KMS-11 (cell line): ENCODE measurements around the gene BCAS4.

Experiments used
- H2AFZ ChIP-seq: fragments of 200-600 bp; sonication (generic); 2 replicates; pipeline ENCODE4 v1.6.1; 2016; ENCODE audit warnings: antibody characterized with exemption, mixed run types, low read depth
- H3K27ac ChIP-seq: fragments of 200-600 bp; sonication (generic); 2 replicates; pipeline ENCODE4 v1.6.1; 2016; ENCODE audit warnings: mild to moderate bottlenecking, mixed run types
- H3K27me3 ChIP-seq: fragments of 200-600 bp; sonication (generic); 2 replicates; pipeline ENCODE4 v1.6.1; 2017; ENCODE audit warnings: mild to moderate bottlenecking, low read depth, mixed run types, moderate library complexity; ENCODE audit not compliant: insufficient read depth
- H3K36me3 ChIP-seq: fragments of 200-600 bp; sonication (generic); 2 replicates; pipeline ENCODE4 v1.6.1; 2017; ENCODE audit warnings: mild to moderate bottlenecking, mixed run types; ENCODE audit not compliant: insufficient read depth
- H3K4me1 ChIP-seq: fragments of 200-600 bp; sonication (generic); 2 replicates; pipeline ENCODE4 v1.6.1; 2016; ENCODE audit warnings: mild to moderate bottlenecking, low read depth, mixed run types; ENCODE audit not compliant: poor library complexity, severe bottlenecking
- H3K4me2 ChIP-seq: fragments of 200-600 bp; sonication (generic); 2 replicates; pipeline ENCODE4 v1.7.0; 2016; ENCODE audit warnings: mild to moderate bottlenecking, mixed run types
- H3K4me3 ChIP-seq: fragments of 200-600 bp; sonication (generic); IDR thresholded peaks from 2 replicates; pipeline ENCODE4 v1.6.1; 2017; ENCODE audit warnings: low read depth, low read length, mixed read lengths; ENCODE audit not compliant: insufficient read depth
- H3K79me2 ChIP-seq: fragments of 200-600 bp; sonication (generic); 2 replicates; pipeline ENCODE4 v1.6.1; 2016; ENCODE audit warnings: low read depth, mixed run types; ENCODE audit not compliant: insufficient read depth
- H3K9ac ChIP-seq: fragments of 200-600 bp; sonication (generic); 2 replicates; pipeline ENCODE4 v1.6.1; 2016; ENCODE audit warnings: mild to moderate bottlenecking, mixed run types
- H4K20me1 ChIP-seq: fragments of 200-600 bp; sonication (generic); 2 replicates; pipeline ENCODE4 v1.6.1; 2016; ENCODE audit warnings: mild to moderate bottlenecking, mixed run types; ENCODE audit not compliant: insufficient read depth
- CTCF ChIP-seq: fragments of 200-600 bp; sonication (generic); conservative IDR thresholded peaks from 2 replicates; pipeline ENCODE4 v1.6.1; 2017; ENCODE audit warnings: low read depth, mild to moderate bottlenecking, antibody characterized with exemption, low read length, moderate library complexity, mixed read lengths

BCAS4 gene

GRCh38 chr20:50815162-50815989 lies 20.5 kb downstream of the BCAS4 start:
- no peak overlapping the region for H3K4me2 ChIP-seq
- H3K4me3 ChIP-seq = no peak overlapping the region
- no peaks in the 10 kb centered on the region for H4K20me1 ChIP-seq
- H3K4me1 ChIP-seq = no peaks in the 10 kb centered on the region
- H3K79me2 ChIP-seq = no peaks in the 10 kb centered on the region
- TF ChIP-seq CTCF = no peak
- no peak overlapping the region for H3K27ac ChIP-seq
- no peak overlapping the region for H3K9ac ChIP-seq
- no peaks in the 10 kb centered on the region for H3K36me3 ChIP-seq
- no peak overlapping the region for H2AFZ ChIP-seq
- no peaks in the 10 kb centered on the region for H3K27me3 ChIP-seq

GRCh38 chr20:50817776-50818172 lies 22.9 kb downstream of the BCAS4 start:
- H3K27ac ChIP-seq = no peak overlapping the region
- H3K4me2 ChIP-seq = no peak overlapping the region
- H3K9ac ChIP-seq = no peak overlapping the region
- H3K36me3 ChIP-seq = no peaks in the 10 kb centered on the region
- no peak for TF ChIP-seq CTCF
- no peaks in the 10 kb centered on the region for H3K4me1 ChIP-seq
- no peaks in the 10 kb centered on the region for H3K27me3 ChIP-seq
- H4K20me1 ChIP-seq = no peaks in the 10 kb centered on the region
- H2AFZ ChIP-seq = no peak overlapping the region
- no peak overlapping the region for H3K4me3 ChIP-seq
- H3K79me2 ChIP-seq = no peaks in the 10 kb centered on the region

- H3K27ac ChIP-seq = no peak overlapping the region
- H3K4me1 ChIP-seq = no peaks in the 10 kb centered on the region
- no peaks in the 10 kb centered on the region for H3K36me3 ChIP-seq
- no peak overlapping the region for H2AFZ ChIP-seq
- TF ChIP-seq CTCF = no peak
- H3K27me3 ChIP-seq = no peaks in the 10 kb centered on the region
- no peaks in the 10 kb centered on the region for H3K79me2 ChIP-seq
- no peak overlapping the region for H3K4me2 ChIP-seq
- no peak overlapping the region for H3K4me3 ChIP-seq
- H4K20me1 ChIP-seq = no peaks in the 10 kb centered on the region
- H3K9ac ChIP-seq = no peak overlapping the region
Observed at GRCh38 chr20:50819349-50819748, 24.5 kb downstream of the BCAS4 start.

GRCh38 chr20:50820515-50821256 lies 25.8 kb downstream of the BCAS4 start:
- Histone ChIP-seq H2AFZ (no peak overlapping the region), H3K27ac (no peak overlapping the region), H3K4me3 (no peak overlapping the region), H4K20me1 (no peaks in the 10 kb centered on the region), H3K36me3 (no peaks in the 10 kb centered on the region), H3K79me2 (no peaks in the 10 kb centered on the region), H3K4me1 (no peaks in the 10 kb centered on the region), H3K4me2 (no peak overlapping the region), H3K9ac (no peak overlapping the region), H3K27me3 (no peaks in the 10 kb centered on the region)
- no peak for TF ChIP-seq CTCF
